Left ventricle myocardium superior (tissue), 1 donor: ENCODE results near the gene RSL1D1. TPM values are rescaled to one million over a fixed set of nuclear protein-coding genes. Genes with fewer than 3 reads are reported as not detected.
"Not testable (repeated sequence)": the region's sequence is repeated elsewhere in the genome, so short reads cannot be mapped to it uniquely, and the experiment has no call there.

Experiments used
- ATAC-seq: fragments of 200-7000 bp; cut with Tn5 transposase; one replicate; pipeline ENCODE4 v1.9.1; 2020; ENCODE audit warnings: mild to moderate bottlenecking, moderate library complexity
- DNase-seq: peaks from one replicate; pipeline ENCODE4 v3.0.0-alpha.2; 2020
- intact Hi-C: fragments of 100-400 bp; cut with micrococcal nuclease; formaldehyde crosslinking; loops from one replicate; pipeline ENCODE4 v1.11.0; 2022
- total RNA-seq: library from RNA; stranded (reverse); fragmentation: NEBNext Ultra II Directional; extraction: Animal tissue kit (Norgen Biotek cat#: 25700); gene quantifications from one replicate; pipeline ENCODE4 v1.2.1, GENCODE V29; 2021
- donor health status: DM: no; HTN: yes; CAD: no; lungs with severe emphysema.

Gene RSL1D1
- total RNA-seq, 1 donor from 2014 or later, result 119 TPM

GRCh38 chr16:11784980-11785599 is 66.3 kb downstream of the RSL1D1 start:
- intact Hi-C loops, DNase-seq, ATAC-seq: not testable (repeated sequence)

GRCh38 chr16:11784381-11784780 is 67.0 kb downstream of the RSL1D1 start:
- DNase-seq, ATAC-seq, intact Hi-C loops: not testable (repeated sequence)

GRCh38 chr16:11784038-11784369 is 67.3 kb downstream of the RSL1D1 start:
- intact Hi-C loops, result no loop called here
- ATAC-seq (no peak), DNase-seq (no peak)

Other genes starting within 250 kb of the RSL1D1 start
- 22.4 TPM for gene SNN, start 183.1 kb downstream of the RSL1D1 start, total RNA-seq
- 20.8 TPM for gene TXNDC11, start 108.7 kb downstream of the RSL1D1 start, total RNA-seq
- 24.5 TPM for gene ZC3H7A, start 54.3 kb downstream of the RSL1D1 start, total RNA-seq
- 92.5 TPM for gene GSPT1, start 64.4 kb upstream of the RSL1D1 start, total RNA-seq
- gene NPIPB2, start 90.5 kb upstream of the RSL1D1 start, total RNA-seq, result 2.5 TPM
- gene TNFRSF17, start 113.7 kb upstream of the RSL1D1 start, total RNA-seq, result not detected
- 9.7 TPM for gene SNX29, start 125.2 kb upstream of the RSL1D1 start, total RNA-seq